T1000 (cell line): ENCODE data around the gene CDYL2.
"Not testable (repeated sequence)": the region's sequence is repeated elsewhere in the genome, so short reads cannot be mapped to it uniquely, and the experiment has no call there.

Experiments
- DNase-seq: peaks from one replicate; lab custom pipeline; 2025; ENCODE audit warnings: mixed read lengths; lab: John Stamatoyannopoulos, UW

Gene CDYL2

GRCh38 chr16:80743772-80744171, 60.6 kb downstream of the CDYL2 start:
- DNase-seq = no peak

GRCh38 chr16:80743273-80743672, 61.1 kb downstream of the CDYL2 start:
- no peak for DNase-seq

GRCh38 chr16:80742331-80742730, 62.1 kb downstream of the CDYL2 start:
- no peak for DNase-seq

GRCh38 chr16:80741724-80742123, 62.7 kb downstream of the CDYL2 start:
- no peak for DNase-seq

GRCh38 chr16:80739523-80739922, 64.9 kb downstream of the CDYL2 start:
- no peak for DNase-seq

- no peak for DNase-seq
These were observed 65.9 kb downstream of the CDYL2 start for GRCh38 chr16:80738521-80738920.

- no peak for DNase-seq
These were observed 68.6 kb downstream of the CDYL2 start for GRCh38 chr16:80735846-80736245.

- DNase-seq = no peak
These were observed 71.0 kb downstream of the CDYL2 start for GRCh38 chr16:80733407-80733806.

- DNase-seq = no peak
These were observed 72.5 kb downstream of the CDYL2 start for GRCh38 chr16:80731915-80732314.

GRCh38 chr16:80727066-80727763, 77.2 kb downstream of the CDYL2 start:
- not testable (repeated sequence) for DNase-seq

- DNase-seq = no peak
These were observed 78.7 kb downstream of the CDYL2 start for GRCh38 chr16:80725566-80726162.

- no peak for DNase-seq
These were observed 80.4 kb downstream of the CDYL2 start for GRCh38 chr16:80723981-80724380.

- no peak for DNase-seq
These were observed 81.3 kb downstream of the CDYL2 start for GRCh38 chr16:80723091-80723490.

- DNase-seq = no peak
These were observed 83.5 kb downstream of the CDYL2 start for GRCh38 chr16:80720804-80721371.

- DNase-seq = no peak
These were observed 84.8 kb downstream of the CDYL2 start for GRCh38 chr16:80719573-80719972.

- no peak for DNase-seq
These were observed 85.7 kb downstream of the CDYL2 start for GRCh38 chr16:80718480-80719220.

GRCh38 chr16:80717611-80718010, 86.8 kb downstream of the CDYL2 start:
- no peak for DNase-seq

- no peak for DNase-seq
These were observed 87.7 kb downstream of the CDYL2 start for GRCh38 chr16:80716564-80717139.

- no peak for DNase-seq
These were observed 93.0 kb downstream of the CDYL2 start for GRCh38 chr16:80711406-80711805.

GRCh38 chr16:80710918-80711317, 93.5 kb downstream of the CDYL2 start:
- no peak for DNase-seq

GRCh38 chr16:80708823-80709222, 95.6 kb downstream of the CDYL2 start:
- DNase-seq = no peak

- DNase-seq = no peak
These were observed 96.7 kb downstream of the CDYL2 start for GRCh38 chr16:80707686-80708085.
